Pancreas (tissue), 10 donors: ENCODE measurements around the gene ZFAND3. TPM values are rescaled to one million over a fixed set of nuclear protein-coding genes. Genes with fewer than 3 reads are reported as not detected.
"Not testable (repeated sequence)": the region's sequence is repeated elsewhere in the genome, so short reads cannot be mapped to it uniquely, and the experiment has no call there.

Experiments
- ATAC-seq, 4 donors: fragments of 200-7000 bp; cut with Tn5 transposase; one replicate each; pipeline versions ENCODE4 v1.8.0 to v1.9.1; 2020; ENCODE audit warnings: mild to moderate bottlenecking in 4 of 4, moderate library complexity in 4 of 4
- DNase-seq, 6 donors: peaks; one replicate each; pipeline ENCODE4 v3.0.0-alpha.2; 2020
- FAIRE-seq: peaks from 2 replicates; lab custom pipeline; 2012; peaks lifted over from hg19 to GRCh38; lab: Jason Lieb, UNC
- H3K27ac ChIP-seq, 4 donors: fragments of 200-600 bp; sonication (generic); 1 replicate in 3 of 4; 2 replicates in 1 of 4; pipeline versions ENCODE4 v1.5.0 to v1.8.0; 2020
- H3K27me3 ChIP-seq, 4 donors: fragments of 200-600 bp; one replicate each; pipeline ENCODE4 v1.8.0; 2021
- H3K36me3 ChIP-seq, 3 donors: fragments of 200-600 bp; sonication (generic) in 1 of 3; one replicate each; pipeline versions ENCODE4 v1.5.0 to v1.8.0; 2020 to 2021
- H3K4me1 ChIP-seq, 3 donors: fragments of 200-600 bp; one replicate each; pipeline ENCODE4 v1.8.0; 2021
- H3K4me3 ChIP-seq, 4 donors: fragments of 200-600 bp; sonication (generic) in 2 of 4; one replicate each; pipeline versions ENCODE4 v1.5.0 to v1.8.0; 2020 to 2021
- H3K9me3 ChIP-seq, 4 donors: fragments of 200-600 bp; one replicate each; pipeline ENCODE4 v1.8.0; 2021
- WGBS, 2 donors: extraction: QIAGEN DNeasy Blood & Tissue Kit; methylation state at CpG; one replicate each; pipeline ENCODE4 v1.1.7; 2013; 5-methylcytosine and 5-hydroxymethylcytosine counted together
- intact Hi-C, 3 donors: fragments of 100-400 bp; cut with DNase I; formaldehyde crosslinking; loops; one replicate each; pipeline versions ENCODE4 v1.11.1 to v1.14.2; 2022
- polyA plus RNA-seq, 2 donors: library from polyadenylated mRNA; stranded (reverse); fragments of 200-250 nt; gene quantifications; one replicate each; pipeline ENCODE4 v1.2.3, GENCODE V29; 2013
- total RNA-seq, 6 donors: library from RNA; stranded (reverse); fragmentation: NEBNext Ultra II Directional in 4 of 6; extraction: Animal tissue kit (Norgen Biotek cat#: 25700) in 4 of 6; gene quantifications; one replicate each; pipeline versions ENCODE4 v1.2.1 to v1.2.4, GENCODE V29; 2021 to 2023
- TF ChIP-seq, protein P1 (sequence below), 4 donors: fragments of 200-600 bp; sonication (generic) in 3 of 4; IDR thresholded peaks; one replicate each; pipeline versions ENCODE4 v1.5.0 to v1.8.0; 2021; ENCODE audit warnings: antibody characterized with exemption in 4 of 4
- donor health status: healthy with polysubstance abuse.
- donor health status: DM: no; HTN: no; CAD: no; lungs with moderate emphysema.
- donor health status: DM: no; HTN: no; CAD: no.
- donor health status: control.
- donor health status: control.
- donor health status: Bipolar disorder and iron deficiency.
- donor health status: DM: yes; HTN: yes; CAD: no.
- donor health status: DM: no; HTN: no; CAD: no.
- donor health status: DM: no; HTN: no; CAD: no.
- donor health status: DM: yes; HTN: yes; CAD: no.

Gene ZFAND3
- total and polyA plus RNA-seq, 8 donors, result 13.1 to 49.8 (median 31.8) TPM

DNA sequence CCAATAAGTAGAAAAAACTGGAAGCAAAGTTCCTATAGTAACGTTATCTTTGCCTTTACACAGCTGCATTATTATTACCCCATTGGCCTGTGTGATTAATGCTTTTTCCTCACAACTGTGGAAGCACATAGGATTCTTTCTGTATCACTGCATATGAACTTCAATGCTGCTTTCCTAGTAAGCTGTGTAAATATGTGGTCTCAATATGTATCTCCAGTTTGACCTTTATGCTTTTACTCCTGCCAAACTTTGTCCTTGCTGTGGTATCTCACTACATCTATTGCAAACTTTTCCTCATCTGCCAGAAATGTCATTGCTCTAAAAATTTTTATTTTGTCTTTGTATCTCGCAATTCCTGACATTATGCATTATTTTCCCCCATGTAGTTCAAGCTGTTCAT lies 168.6 kb downstream of the ZFAND3 start:
- WGBS, 2 donors, result 28 to 38% methylated on average over 2 of the region's 2 CpGs
- intact Hi-C loops, result no loop called here
- no peak overlapping the region for H3K27ac ChIP-seq
- DNase-seq, result no peak
- TF ChIP-seq, protein P1, sequence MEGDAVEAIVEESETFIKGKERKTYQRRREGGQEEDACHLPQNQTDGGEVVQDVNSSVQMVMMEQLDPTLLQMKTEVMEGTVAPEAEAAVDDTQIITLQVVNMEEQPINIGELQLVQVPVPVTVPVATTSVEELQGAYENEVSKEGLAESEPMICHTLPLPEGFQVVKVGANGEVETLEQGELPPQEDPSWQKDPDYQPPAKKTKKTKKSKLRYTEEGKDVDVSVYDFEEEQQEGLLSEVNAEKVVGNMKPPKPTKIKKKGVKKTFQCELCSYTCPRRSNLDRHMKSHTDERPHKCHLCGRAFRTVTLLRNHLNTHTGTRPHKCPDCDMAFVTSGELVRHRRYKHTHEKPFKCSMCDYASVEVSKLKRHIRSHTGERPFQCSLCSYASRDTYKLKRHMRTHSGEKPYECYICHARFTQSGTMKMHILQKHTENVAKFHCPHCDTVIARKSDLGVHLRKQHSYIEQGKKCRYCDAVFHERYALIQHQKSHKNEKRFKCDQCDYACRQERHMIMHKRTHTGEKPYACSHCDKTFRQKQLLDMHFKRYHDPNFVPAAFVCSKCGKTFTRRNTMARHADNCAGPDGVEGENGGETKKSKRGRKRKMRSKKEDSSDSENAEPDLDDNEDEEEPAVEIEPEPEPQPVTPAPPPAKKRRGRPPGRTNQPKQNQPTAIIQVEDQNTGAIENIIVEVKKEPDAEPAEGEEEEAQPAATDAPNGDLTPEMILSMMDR (IDR thresholded peaks at IDR 0.05), result no peak
- no peaks in the 10 kb centered on the region for H3K27me3 ChIP-seq
- FAIRE-seq, result no peak
- peak in 3 of 4 donors; percentile 26 to 50 (median 29) for ATAC-seq
- no peak overlapping the region for H3K4me3 ChIP-seq
- peaks cover 14 to 24% (median 21%) of the 10 kb centered on the region in 3 donors for H3K4me1 ChIP-seq
- no peaks in the 10 kb centered on the region for H3K9me3 ChIP-seq
- no peaks in the 10 kb centered on the region for H3K36me3 ChIP-seq

- Histone ChIP-seq H3K36me3 (no peaks in the 10 kb centered on the region), H3K27me3 (no peaks in the 10 kb centered on the region), H3K9me3 (no peaks in the 10 kb centered on the region), H3K4me1 (peaks cover 14 to 24% (median 21%) of the 10 kb centered on the region in 3 donors), H3K4me3 (no peak overlapping the region), H3K27ac (no peak overlapping the region)
- FAIRE-seq (no peak), ATAC-seq (peak in 2 of 4 donors; percentile 36 to 58), DNase-seq (no peak)
- WGBS, 2 donors, result 67 to 79% methylated on average over 3 of the region's 3 CpGs
- intact Hi-C loops, result no loop called here
- TF ChIP-seq, protein P1 (IDR thresholded peaks at IDR 0.05), result no peak
Measured at GRCh38 chr6:37988696-37989095, 169.2 kb downstream of the ZFAND3 start.

- no peak for DNase-seq
- intact Hi-C loops, result no loop called here
- TF ChIP-seq, protein P1 (IDR thresholded peaks at IDR 0.05), result no peak
- Histone ChIP-seq H3K4me1 (peaks cover 14 to 19% (median 19%) of the 10 kb centered on the region in 3 donors), H3K4me3 (no peak overlapping the region), H3K9me3 (no peaks in the 10 kb centered on the region), H3K36me3 (no peaks in the 10 kb centered on the region), H3K27ac (no peak overlapping the region), H3K27me3 (no peaks in the 10 kb centered on the region)
- peak in 3 of 4 donors; percentile 17 to 37 (median 36) for ATAC-seq
- peak; percentile 34 for FAIRE-seq
- WGBS, 2 donors, result 77 to 80% methylated on average over 6 of the region's 6 CpGs
Measured at GRCh38 chr6:37990762-37991525, 171.4 kb downstream of the ZFAND3 start.

DNA sequence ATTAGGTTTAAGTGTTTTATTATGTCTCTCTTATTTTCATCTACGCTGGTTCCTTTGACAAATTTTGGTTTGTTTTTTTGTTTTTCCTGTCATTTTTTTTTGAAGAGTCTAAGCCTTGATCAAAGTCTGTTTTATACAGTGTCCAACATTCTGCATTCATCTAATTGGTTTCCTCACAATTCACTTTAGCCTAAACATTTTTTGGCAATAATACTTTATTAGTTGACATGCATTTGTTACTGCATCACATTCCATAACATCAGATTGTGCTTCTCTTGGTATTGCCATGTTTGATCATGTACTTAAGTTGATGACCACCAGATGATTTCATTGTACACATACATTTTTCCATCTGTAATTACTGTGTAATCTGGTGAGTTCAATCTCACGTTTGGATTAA lies 173.2 kb downstream of the ZFAND3 start:
- no peak for ATAC-seq
- Histone ChIP-seq H3K9me3 (no peaks in the 10 kb centered on the region), H3K4me1 (peaks cover 8 to 11% (median 10%) of the 10 kb centered on the region in 3 donors), H3K27ac (no peak overlapping the region), H3K4me3 (no peak overlapping the region), H3K36me3 (no peaks in the 10 kb centered on the region), H3K27me3 (no peaks in the 10 kb centered on the region)
- no peak for DNase-seq
- 71 to 74% methylated on average over 2 of the region's 2 CpGs for WGBS, 2 donors
- intact Hi-C loops, result no loop called here
- TF ChIP-seq, protein P1 (IDR thresholded peaks at IDR 0.05), result no peak
- FAIRE-seq, result no peak

DNA sequence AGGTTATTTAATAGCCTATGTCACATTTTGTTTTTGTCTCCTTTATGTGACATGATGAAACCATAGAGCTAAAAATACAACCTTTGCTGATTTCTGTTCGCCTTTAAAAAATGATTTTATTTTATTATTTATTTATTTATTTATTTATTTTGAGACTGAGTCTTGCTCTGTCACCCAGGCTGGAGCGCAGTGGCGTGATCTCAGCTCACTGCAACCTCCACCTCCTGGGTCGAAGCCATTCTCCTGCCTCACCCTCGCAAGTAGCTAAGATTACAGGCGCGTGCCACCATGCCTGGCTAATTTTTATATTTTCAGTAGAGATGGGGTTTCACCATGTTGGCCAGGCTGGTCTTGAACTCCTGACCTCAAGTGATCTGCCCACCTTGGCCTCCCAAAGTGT lies 173.7 kb downstream of the ZFAND3 start:
- H3K36me3 ChIP-seq, H3K9me3 ChIP-seq, H3K27me3 ChIP-seq, H3K27ac ChIP-seq, DNase-seq, H3K4me3 ChIP-seq, FAIRE-seq, H3K4me1 ChIP-seq, ATAC-seq, intact Hi-C loops: not testable (repeated sequence)
- 96 to 98% methylated on average over 7 of the region's 7 CpGs for WGBS, 2 donors
